MM.1S (cell line): Measurements from ENCODE around the gene FANCM.
"Not testable (repeated sequence)": the region's sequence is repeated elsewhere in the genome, so short reads cannot be mapped to it uniquely, and the experiment has no call there.

Source experiments
- CTCF ChIP-seq: fragments of 300-600 bp; sonication (generic); IDR thresholded peaks from 2 replicates; pipeline ENCODE4 v1.5.1; 2016; ENCODE audit warnings: antibody characterized with exemption, low read length, mixed read lengths
- EZH2 ChIP-seq: fragments of 300-600 bp; sonication (generic); optimal IDR thresholded peaks from 2 replicates; pipeline ENCODE3; 2017; ENCODE audit warnings: low read depth, mild to moderate bottlenecking, antibody characterized with exemption, low read length, mixed read lengths

- not testable (repeated sequence) for TF ChIP-seq CTCF, EZH2
These were observed 78.6 kb downstream of the FANCM start for GRCh38 chr14:45214341-45214740.
